ENCODE results near the gene TMEM163. TPM values are rescaled to one million over a fixed set of nuclear protein-coding genes. Genes with fewer than 3 reads are reported as not detected.

The TMEM163 gene
- total RNA-seq, 2 donors from 2014 or later = 0.55 to 23.1 TPM

DNA sequence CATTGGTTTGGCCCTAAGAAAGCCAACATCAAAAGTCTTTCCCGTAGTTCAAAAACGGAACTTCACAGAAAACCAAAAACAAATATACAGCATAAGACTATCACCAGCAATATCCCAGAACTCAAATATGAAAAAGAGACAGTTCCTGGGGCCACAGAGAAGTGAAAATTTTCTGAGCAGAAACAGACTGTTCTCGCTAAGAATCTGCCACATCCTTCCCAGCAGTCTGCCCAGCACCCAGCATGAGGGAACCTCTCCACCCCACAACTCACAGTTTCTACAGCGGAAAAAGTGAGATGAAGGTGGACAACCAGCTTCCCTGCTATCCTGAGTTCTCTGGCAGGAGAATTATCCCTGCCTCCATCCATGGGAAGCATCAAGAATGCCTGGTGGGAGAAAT is 26.7 kb upstream of the TMEM163 start:
- no peaks in the 10 kb centered on the region for H3K27me3 ChIP-seq (replicated peaks; ENCODE audit: insufficient read depth)
- no peaks in the 10 kb centered on the region for H3K4me1 ChIP-seq (replicated peaks)
- no peak overlapping the region for H3K4me3 ChIP-seq
- 89% methylated on average over 4 of the region's 4 CpGs for WGBS
- intact Hi-C loops (cut with DNase I) = no loop called here
- H3K27ac ChIP-seq = no peak overlapping the region
- H3K36me3 ChIP-seq = no peaks in the 10 kb centered on the region
- DNase-seq (ENCODE audit: low spot score) = no peak
- TF ChIP-seq POLR2A (IDR thresholded peaks at IDR 0.05) (no peak), POLR2AphosphoS5 (IDR thresholded peaks at IDR 0.05) (no peak)
- TF ChIP-seq, protein P1, sequence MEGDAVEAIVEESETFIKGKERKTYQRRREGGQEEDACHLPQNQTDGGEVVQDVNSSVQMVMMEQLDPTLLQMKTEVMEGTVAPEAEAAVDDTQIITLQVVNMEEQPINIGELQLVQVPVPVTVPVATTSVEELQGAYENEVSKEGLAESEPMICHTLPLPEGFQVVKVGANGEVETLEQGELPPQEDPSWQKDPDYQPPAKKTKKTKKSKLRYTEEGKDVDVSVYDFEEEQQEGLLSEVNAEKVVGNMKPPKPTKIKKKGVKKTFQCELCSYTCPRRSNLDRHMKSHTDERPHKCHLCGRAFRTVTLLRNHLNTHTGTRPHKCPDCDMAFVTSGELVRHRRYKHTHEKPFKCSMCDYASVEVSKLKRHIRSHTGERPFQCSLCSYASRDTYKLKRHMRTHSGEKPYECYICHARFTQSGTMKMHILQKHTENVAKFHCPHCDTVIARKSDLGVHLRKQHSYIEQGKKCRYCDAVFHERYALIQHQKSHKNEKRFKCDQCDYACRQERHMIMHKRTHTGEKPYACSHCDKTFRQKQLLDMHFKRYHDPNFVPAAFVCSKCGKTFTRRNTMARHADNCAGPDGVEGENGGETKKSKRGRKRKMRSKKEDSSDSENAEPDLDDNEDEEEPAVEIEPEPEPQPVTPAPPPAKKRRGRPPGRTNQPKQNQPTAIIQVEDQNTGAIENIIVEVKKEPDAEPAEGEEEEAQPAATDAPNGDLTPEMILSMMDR (IDR thresholded peaks at IDR 0.05) = no peak
- no peaks in the 10 kb centered on the region for H3K9me3 ChIP-seq

DNA sequence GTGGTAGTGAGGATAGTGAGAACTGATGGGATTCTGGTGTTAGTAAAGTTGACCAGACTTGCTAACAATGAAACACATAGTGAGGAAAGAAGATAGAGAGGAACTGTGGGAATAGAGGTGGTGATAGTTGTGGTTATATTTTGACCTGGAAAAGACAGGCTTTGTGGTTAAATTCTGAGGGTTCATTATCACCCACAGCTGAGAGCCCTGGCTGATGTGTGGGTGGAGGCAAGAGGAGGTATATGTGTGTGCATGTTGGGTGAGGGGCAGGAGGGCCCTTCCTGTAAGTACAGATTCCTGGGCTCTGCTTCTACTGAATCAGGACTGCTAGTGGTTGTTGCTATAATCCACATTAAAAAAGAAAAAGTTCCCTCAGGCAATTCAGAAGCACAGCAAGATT is 26.2 kb upstream of the TMEM163 start:
- Histone ChIP-seq H3K4me3 (no peak overlapping the region), H3K4me1 (replicated peaks) (no peaks in the 10 kb centered on the region), H3K36me3 (no peaks in the 10 kb centered on the region), H3K27me3 (replicated peaks; ENCODE audit: insufficient read depth) (no peaks in the 10 kb centered on the region), H3K27ac (no peak overlapping the region), H3K9me3 (no peaks in the 10 kb centered on the region)
- DNase-seq (ENCODE audit: low spot score) = no peak
- intact Hi-C loops (cut with DNase I) = no loop called here
- no peak for TF ChIP-seq POLR2AphosphoS5 (IDR thresholded peaks at IDR 0.05)
- no peak for TF ChIP-seq POLR2A (IDR thresholded peaks at IDR 0.05)

DNA sequence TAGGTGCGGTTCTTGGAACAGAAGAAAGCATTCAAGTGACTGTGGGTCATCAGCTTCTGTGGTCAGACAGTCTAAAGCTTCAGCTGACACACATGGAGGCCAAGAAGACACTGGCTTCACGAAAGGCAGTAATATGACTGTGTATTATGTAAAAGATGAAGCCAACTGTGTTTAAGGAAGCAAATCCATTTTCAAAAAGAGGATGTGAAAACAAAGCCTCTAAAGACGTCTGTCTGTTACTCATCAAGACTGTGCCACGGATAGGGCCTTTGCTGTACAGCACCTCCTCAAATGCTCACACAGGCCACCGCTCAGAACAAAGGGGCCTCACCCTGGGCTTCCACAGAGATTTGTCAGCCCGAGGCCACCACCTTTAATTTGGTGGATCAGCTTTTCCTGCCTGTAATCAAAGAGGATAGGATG is 21.1 kb upstream of the TMEM163 start:
- H3K27ac ChIP-seq = no peak overlapping the region

DNA sequence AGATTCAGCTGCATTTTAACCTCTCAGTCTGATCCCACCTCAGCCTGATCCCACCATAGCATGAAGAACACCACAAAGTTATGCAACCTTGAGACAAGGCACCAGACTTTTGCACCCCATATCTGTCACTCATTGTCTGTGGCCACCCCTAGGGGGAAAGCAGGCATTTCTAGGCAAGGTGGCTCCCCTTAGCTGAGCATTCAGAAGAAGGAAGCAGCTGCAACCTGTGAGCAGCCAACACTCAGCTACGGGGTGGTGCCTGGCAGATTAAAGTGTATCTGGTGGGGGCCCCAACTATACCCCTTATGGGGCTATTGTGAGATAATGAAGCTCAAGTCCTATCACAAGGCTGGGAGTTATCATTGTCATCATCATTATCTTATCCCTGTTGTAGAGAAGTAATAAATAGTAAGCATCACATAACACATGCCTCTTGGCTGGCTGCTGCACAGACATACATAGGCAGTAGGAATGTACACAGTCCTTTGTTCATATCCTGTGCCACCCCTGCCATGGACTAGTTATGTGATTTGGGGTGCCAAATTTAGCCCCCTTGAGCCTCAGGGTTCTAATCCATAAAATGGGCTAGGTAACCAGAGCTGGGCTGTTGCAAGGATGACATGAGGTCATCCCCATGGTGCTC is 20.6 kb upstream of the TMEM163 start:
- H3K4me1 ChIP-seq (replicated peaks) = no peaks in the 10 kb centered on the region
- intact Hi-C loops (cut with DNase I) = no loop called here
- no peaks in the 10 kb centered on the region for H3K27me3 ChIP-seq (replicated peaks; ENCODE audit: insufficient read depth)
- H3K4me3 ChIP-seq = no peak overlapping the region
- H3K9me3 ChIP-seq = no peaks in the 10 kb centered on the region
- 64% methylated on average over 1 of the region's 1 CpG for WGBS
- DNase-seq (ENCODE audit: low spot score) = no peak
- TF ChIP-seq POLR2A (IDR thresholded peaks at IDR 0.05) (no peak), POLR2AphosphoS5 (IDR thresholded peaks at IDR 0.05) (no peak)
- TF ChIP-seq, protein P1 (IDR thresholded peaks at IDR 0.05) = no peak
- no peaks in the 10 kb centered on the region for H3K36me3 ChIP-seq
- no peak overlapping the region for H3K27ac ChIP-seq

More for the DNA sequence above, 21.1 kb upstream of the TMEM163 start:
- H3K9me3 ChIP-seq = no peaks in the 10 kb centered on the region
- H3K4me1 ChIP-seq (replicated peaks) = no peaks in the 10 kb centered on the region
- WGBS = 68% methylated on average over 6 of the region's 6 CpGs
- intact Hi-C loops (cut with DNase I) = no loop called here
- no peak overlapping the region for H3K4me3 ChIP-seq
- TF ChIP-seq POLR2AphosphoS5 (IDR thresholded peaks at IDR 0.05) = no peak
- no peak for TF ChIP-seq POLR2A (IDR thresholded peaks at IDR 0.05)
- TF ChIP-seq, protein P1 (IDR thresholded peaks at IDR 0.05) = no peak
- no peak for DNase-seq (ENCODE audit: low spot score)
- H3K27me3 ChIP-seq (replicated peaks; ENCODE audit: insufficient read depth) = no peaks in the 10 kb centered on the region
- no peaks in the 10 kb centered on the region for H3K36me3 ChIP-seq

DNA sequence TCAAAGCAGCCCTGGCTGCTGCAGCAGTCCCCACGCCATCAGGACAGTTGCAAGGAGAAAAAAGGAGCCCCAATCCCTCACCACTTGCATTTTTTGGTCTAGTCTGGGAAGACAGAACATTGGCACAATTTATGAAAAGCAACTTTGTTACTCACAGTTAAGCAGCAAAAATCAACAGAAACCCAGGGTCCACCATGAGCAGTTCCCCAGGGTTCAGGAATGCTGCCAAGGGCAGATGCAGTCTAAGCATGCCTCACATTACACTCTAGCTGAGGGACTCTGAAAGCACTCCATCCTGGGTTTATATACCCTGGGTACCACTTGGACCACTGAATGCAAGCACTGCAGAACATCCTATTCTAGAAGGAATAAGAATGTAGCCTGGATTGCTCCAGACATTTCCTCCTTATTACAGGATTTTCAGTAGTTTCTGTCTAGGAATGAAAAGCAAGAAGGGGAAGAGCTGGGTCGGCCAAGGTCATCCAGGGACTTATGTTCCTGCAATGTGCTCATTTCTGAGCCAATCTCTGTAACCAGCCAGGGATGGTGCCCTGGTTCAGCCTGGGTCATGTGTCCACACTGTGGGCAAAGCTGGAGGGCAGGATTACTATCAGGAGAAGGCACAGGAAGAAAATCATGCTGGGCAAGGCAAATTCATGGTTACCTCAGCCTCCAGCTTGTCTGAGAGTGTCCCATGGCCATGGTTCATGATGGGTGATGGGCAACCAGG is 19.5 kb upstream of the TMEM163 start:
- Histone ChIP-seq H3K36me3 (no peaks in the 10 kb centered on the region), H3K4me1 (replicated peaks) (no peaks in the 10 kb centered on the region), H3K9me3 (no peaks in the 10 kb centered on the region), H3K27me3 (replicated peaks; ENCODE audit: insufficient read depth) (no peaks in the 10 kb centered on the region), H3K27ac (no peak overlapping the region), H3K4me3 (no peak overlapping the region)
- intact Hi-C loops (cut with DNase I) = no loop called here
- no peak for DNase-seq (ENCODE audit: low spot score)
- TF ChIP-seq POLR2A (IDR thresholded peaks at IDR 0.05) (no peak), POLR2AphosphoS5 (IDR thresholded peaks at IDR 0.05) (no peak)
- TF ChIP-seq, protein P1 (IDR thresholded peaks at IDR 0.05) = no peak
- WGBS = 68% methylated on average over 2 of the region's 2 CpGs
